ENCODE data around the gene ARPC2. TPM values are rescaled to one million over a fixed set of nuclear protein-coding genes. Genes with fewer than 3 reads are reported as not detected.
"Not testable (repeated sequence)": the region's sequence is repeated elsewhere in the genome, so short reads cannot be mapped to it uniquely, and the experiment has no call there.

ARPC2 gene
- total RNA-seq: 243 TPM

DNA sequence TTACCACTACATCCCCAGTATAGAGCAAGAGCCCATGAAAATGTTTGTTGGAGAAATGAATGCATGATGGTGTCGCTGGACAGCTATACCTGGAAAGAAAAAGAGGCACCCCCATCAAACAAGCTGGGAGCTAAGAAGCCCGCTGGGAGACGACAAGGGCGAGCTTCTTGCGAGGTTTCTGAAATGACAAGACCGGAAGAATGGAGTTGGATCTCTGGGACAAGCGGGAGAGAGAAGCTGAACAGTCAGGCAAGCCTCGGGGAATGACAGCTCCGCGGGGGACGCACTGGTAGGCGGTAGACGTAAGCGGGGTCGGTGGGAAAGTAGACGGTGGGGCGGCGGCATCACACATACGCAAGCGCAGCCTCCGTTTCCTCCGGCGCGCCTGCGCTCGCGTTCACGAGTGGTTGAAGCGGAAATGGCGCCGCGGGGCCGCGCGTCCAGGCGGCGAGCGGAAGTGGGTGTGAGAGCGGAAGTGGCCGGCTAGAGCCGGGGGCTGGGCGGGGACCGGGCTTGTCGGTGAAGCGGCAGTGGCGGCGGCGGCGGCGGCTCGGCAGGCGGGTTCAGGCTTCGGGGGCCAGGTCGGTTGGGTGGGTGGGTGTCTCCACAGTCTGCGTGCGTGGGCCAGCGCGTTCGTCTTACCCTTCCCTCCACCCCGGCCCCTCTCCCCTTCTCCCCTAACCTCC, at the start of gene ARPC2:
ARPC2 (plus strand) TSS at position 516 of the 686 bp plus-strand sequence. CDS start 282 bp downstream, outside the sequence.
- ATAC-seq (peak; percentile 98), DNase-seq (ENCODE audit: low spot score) (peak; percentile 97)
- intact Hi-C loops (cut with DNase I): no loop called here

DNA sequence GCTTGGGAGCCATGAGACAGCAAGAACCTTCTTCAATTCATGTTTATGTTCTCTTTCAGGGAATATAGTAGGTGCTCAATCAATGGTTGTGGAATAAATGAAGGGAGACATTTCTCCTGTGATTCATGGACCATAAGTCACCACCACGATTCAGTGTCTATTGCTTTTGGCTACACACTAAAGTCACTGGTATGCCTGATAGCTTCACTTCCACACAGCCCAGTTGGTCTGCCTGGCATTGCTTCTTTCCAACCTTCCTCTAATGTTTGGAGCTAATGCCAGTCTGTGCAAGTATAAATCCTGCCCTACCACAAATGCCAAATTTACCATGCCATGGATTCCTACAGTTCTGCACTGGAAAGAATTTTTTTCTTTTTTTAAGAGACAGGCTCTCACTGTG, 49.0 kb upstream of the ARPC2 start:
- intact Hi-C loops (cut with DNase I): no loop called here
- DNase-seq (ENCODE audit: low spot score) (no peak), ATAC-seq (no peak)

DNA sequence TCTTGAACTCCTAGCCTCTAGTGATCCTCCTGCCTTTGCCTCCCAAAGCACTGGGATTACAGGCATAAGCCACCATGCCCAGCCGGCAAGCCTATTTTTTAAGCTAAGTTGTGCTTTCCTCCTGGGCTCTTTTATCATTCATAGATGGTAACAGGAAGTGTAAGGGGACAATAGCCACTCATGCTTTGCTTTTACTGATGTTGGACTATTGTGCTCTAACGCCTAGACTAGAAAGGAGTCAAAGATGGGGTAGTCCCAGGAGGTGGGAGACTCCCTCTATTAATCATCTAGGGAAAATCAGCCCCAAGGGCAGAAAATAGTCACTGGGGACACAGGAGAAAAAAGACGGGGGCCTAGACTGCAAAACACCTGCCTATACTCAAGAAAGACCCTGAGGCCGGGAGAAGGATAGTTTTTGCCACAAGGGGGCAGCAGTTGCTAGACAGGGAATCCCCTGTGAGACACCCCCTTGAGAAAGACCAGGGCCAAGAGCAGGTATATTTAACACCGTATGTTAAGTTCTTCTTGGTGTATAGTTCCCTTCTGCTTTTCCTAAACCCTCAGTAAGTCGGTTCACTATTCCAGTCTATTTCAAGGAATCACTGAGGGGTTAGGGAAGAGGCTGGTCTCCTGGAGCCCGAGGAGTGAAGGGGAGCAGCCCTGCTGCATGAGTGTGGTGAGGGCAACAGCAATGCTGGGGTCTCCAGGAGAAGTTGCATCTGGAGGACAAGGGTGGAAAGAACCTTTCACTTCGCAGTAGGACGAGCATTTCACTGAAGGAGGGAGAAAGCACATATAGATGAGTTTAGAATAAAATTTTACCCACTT, 48.1 kb upstream of the ARPC2 start:
- ATAC-seq (peak; percentile 71), DNase-seq (ENCODE audit: low spot score) (peak; percentile 77)
- intact Hi-C loops (cut with DNase I): no loop called here

GRCh38 chr2:218169757-218170546, 47.0 kb upstream of the ARPC2 start:
- DNase-seq (ENCODE audit: low spot score): no peak
- peak; percentile 52 for ATAC-seq

DNA sequence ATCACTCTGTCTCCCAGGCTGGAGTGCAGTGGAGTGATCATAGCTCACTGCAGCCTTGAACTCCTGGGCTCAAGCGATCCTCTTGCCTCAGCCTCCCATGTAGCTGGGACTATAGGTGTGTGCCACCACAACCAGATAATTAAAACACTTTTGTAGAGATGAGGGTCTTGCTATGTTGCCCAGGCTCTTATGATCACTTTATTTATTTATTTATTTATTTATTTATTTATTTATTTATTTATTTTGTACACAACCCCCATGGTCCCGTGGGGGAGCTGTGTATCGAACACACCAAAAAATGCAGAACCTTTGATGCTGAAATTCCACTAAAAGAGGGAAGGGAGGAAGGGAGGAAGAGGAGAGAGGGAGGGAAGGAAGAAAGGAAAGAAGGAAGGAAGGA, 45.2 kb upstream of the ARPC2 start:
- ATAC-seq; DNase-seq (ENCODE audit: low spot score); intact Hi-C loops (cut with DNase I): not testable (repeated sequence)

More at GRCh38 chr2:218169757-218170546, 47.0 kb upstream of the ARPC2 start:
- intact Hi-C loops (cut with DNase I): no loop called here

GRCh38 chr2:218172845-218173244, 44.1 kb upstream of the ARPC2 start:
- ATAC-seq (no peak), DNase-seq (ENCODE audit: low spot score) (no peak)
- intact Hi-C loops (cut with DNase I): no loop called here

GRCh38 chr2:218179782-218180181, 37.2 kb upstream of the ARPC2 start:
- intact Hi-C loops (cut with DNase I): loop anchor here (10.0 kb wide), 1 partner anchor 85 kb away; the partner anchor contains the start of gene GPBAR1
- DNase-seq (ENCODE audit: low spot score) (no peak), ATAC-seq (no peak)

GRCh38 chr2:218180467-218181114, 36.4 kb upstream of the ARPC2 start:
- DNase-seq (ENCODE audit: low spot score): no peak
- intact Hi-C loops (cut with DNase I): loop anchor here (10.0 kb wide), 1 partner anchor 84 kb away; the partner anchor contains the start of gene GPBAR1
- peak; percentile 59 for ATAC-seq

DNA sequence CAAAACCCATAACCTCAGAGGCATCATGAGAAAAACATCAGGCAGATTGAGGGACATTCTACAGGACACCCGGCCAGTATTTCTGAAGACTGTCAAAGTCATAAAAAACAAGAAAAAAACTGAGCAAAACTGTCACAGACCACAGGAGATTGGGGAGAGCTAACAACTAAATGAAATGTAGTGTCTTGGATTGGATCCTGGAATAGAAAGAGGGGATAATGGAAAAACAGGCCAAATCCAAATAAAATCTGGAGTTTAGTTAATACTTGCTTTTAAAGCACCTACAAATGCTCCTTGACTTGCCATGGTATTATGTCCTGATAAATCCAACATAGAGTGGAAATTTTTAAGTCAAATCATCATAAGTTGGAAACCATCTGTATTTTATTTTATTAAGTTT, 32.7 kb upstream of the ARPC2 start:
- ATAC-seq: no peak
- no peak for DNase-seq (ENCODE audit: low spot score)
- intact Hi-C loops (cut with DNase I): loop anchor here (10.0 kb wide), 1 partner anchor 80 kb away; the partner anchor contains the start of gene GPBAR1

GRCh38 chr2:218186355-218186766, 30.6 kb upstream of the ARPC2 start:
- intact Hi-C loops (cut with DNase I): loop anchor here (10.0 kb wide), 1 partner anchor 78 kb away; the partner anchor contains the start of gene GPBAR1
- ATAC-seq (peak; percentile 88), DNase-seq (ENCODE audit: low spot score) (peak; percentile 71)

GRCh38 chr2:218186876-218187275, 30.1 kb upstream of the ARPC2 start:
- DNase-seq (ENCODE audit: low spot score): no peak
- intact Hi-C loops (cut with DNase I): loop anchor here (10.0 kb wide), 1 partner anchor 78 kb away; the partner anchor contains the start of gene GPBAR1
- ATAC-seq: no peak

- intact Hi-C loops (cut with DNase I): loop anchor here (10.0 kb wide), 1 partner anchor 77 kb away; the partner anchor contains the start of gene GPBAR1
- DNase-seq (ENCODE audit: low spot score) (no peak), ATAC-seq (no peak)
Observed at GRCh38 chr2:218187296-218188015, 29.5 kb upstream of the ARPC2 start.

- no peak for ATAC-seq
- intact Hi-C loops (cut with DNase I): loop anchor here (10.0 kb wide), 1 partner anchor 76 kb away; the partner anchor contains the start of gene GPBAR1
- no peak for DNase-seq (ENCODE audit: low spot score)
Observed at GRCh38 chr2:218188528-218188927, 28.5 kb upstream of the ARPC2 start.

GRCh38 chr2:218192902-218193430, 24.0 kb upstream of the ARPC2 start:
- no peak for ATAC-seq
- DNase-seq (ENCODE audit: low spot score): no peak

DNA sequence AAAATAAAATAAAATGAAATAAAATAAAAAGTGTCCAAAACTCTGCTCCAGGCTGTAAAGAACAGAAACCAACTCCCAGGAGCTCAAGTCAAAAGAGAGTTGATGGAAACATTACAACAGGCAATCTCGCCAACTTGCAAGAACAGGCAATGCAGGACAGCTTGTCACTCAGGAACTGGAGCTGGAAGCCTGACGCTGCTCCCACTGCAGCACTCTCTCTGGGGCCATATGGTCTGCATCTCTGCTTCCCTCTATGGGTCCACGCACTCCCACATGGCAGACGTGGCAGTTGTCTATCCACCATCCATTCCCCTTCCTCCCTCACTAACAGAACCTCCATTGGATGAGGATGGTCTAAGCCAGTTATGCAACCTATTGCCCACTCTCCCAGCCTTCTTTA, 23.3 kb upstream of the ARPC2 start:
- intact Hi-C loops (cut with DNase I): no loop called here
- no peak for DNase-seq (ENCODE audit: low spot score)
- ATAC-seq: no peak

More at GRCh38 chr2:218192902-218193430, 24.0 kb upstream of the ARPC2 start:
- intact Hi-C loops (cut with DNase I): no loop called here

- ATAC-seq (no peak), DNase-seq (ENCODE audit: low spot score) (no peak)
- intact Hi-C loops (cut with DNase I): no loop called here
Observed at GRCh38 chr2:218194880-218195279, 22.1 kb upstream of the ARPC2 start.

DNA sequence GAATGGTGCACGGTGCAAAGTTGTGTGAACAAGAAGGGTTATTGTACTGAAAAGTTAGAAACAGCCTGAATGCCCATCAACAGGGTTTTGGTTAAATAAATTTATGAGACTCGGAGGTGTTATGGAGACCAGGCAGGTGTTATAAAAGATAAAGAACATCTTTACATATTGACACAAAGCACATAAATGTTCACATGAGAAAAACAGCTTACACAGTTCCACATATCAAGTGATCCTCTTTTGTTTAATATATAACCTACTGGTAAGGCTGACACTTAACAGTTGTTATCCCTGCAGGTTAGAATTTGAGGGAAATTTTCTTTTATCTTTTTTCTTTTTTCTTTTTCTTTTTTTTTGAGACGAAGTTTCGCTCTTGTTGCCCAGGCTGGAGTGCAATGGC, 20.0 kb upstream of the ARPC2 start:
- ATAC-seq (no peak), DNase-seq (ENCODE audit: low spot score) (no peak)
- intact Hi-C loops (cut with DNase I): no loop called here

- DNase-seq (ENCODE audit: low spot score) (no peak), ATAC-seq (no peak)
- intact Hi-C loops (cut with DNase I): no loop called here
Observed at GRCh38 chr2:218202266-218202665, 14.7 kb upstream of the ARPC2 start.

Measured in sciatic nerve (tissue), 2 donors.